NCI-H1048 (cell line): Measurements from ENCODE around the gene SACS.
"Not testable (repeated sequence)": the region's sequence is repeated elsewhere in the genome, so short reads cannot be mapped to it uniquely, and the experiment has no call there.

Experiments
- DNase-seq: peaks from one replicate; lab custom pipeline; 2025; lab: John Stamatoyannopoulos, UW

The SACS gene

DNA sequence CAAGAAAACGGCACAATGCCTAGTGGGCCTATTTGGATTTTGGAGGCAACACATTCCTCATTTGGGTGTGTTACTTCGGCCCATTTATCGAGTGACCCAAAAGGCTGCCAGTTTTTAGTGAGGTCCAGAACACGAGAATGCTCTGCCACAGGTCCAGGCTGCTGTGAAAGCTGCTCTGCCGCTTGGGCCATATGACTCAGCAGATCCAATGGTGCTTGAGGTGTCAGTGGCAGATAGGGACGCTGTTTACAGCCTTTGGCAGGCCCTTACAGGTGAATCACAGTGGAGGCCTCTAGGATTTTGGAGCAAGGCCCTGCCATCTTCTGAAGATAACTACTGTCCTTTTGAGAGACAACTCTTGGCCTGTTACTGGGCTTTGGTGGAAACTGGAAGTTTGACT, 118.7 kb downstream of the SACS start:
- DNase-seq = not testable (repeated sequence)

DNA sequence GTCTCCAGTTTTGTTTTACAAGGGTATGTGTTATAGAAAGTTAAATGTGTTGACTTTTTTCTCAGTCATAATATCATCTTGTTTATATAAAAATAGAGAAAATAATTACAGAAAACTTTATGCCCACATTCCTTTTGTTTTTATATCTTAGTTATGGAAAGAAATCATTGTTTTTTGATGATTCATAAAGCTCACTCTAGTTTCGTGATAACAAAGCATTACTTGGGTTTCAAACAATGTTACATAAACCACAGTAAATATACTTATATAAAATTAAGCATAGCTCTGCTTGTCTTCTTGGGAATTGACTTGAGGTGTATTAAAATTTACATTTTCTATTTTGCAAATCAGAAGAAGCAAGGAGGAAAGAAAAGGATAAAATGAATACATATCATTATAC, 140.9 kb downstream of the SACS start:
- DNase-seq = peak; percentile 12

DNA sequence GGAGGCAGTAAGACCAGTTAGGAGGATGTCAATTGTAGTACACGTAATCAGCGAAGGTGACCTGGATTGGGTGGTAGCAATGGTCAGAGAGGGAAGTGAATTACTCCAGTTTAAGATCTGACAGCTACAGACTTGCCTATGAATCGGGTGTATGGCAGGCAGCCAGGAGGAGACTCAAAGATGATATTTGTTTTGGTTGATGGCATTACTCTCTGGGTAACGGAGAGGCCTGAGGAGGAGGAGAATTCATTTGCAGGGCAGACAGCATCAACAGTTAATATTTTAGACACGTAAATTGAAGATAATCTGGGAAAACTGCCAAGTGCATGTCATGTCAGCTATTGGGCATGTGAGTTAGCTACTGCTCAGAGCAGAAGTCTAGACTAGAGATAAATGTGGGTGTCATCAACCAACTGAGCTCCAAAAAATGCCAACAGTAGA, 143.6 kb downstream of the SACS start:
- no peak for DNase-seq

DNA sequence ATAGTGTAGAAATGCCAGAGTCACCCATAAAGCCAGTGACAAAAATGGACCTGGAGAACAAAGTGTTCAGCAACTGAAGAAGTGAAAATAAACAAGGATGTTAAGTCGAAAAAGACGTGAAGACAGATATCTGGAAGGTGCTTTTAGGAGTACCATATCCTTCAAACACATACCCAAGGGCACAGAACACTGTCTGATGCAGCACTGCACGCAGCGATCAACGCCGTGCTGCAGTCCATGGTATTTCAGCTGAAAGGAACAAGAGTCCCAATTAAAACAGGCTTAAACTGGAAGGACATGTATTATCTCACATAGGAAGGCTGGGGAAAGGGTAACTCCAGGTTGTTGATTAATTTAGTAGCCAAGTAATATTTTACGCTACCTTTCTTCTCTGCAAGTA, 144.5 kb downstream of the SACS start:
- DNase-seq = no peak

DNA sequence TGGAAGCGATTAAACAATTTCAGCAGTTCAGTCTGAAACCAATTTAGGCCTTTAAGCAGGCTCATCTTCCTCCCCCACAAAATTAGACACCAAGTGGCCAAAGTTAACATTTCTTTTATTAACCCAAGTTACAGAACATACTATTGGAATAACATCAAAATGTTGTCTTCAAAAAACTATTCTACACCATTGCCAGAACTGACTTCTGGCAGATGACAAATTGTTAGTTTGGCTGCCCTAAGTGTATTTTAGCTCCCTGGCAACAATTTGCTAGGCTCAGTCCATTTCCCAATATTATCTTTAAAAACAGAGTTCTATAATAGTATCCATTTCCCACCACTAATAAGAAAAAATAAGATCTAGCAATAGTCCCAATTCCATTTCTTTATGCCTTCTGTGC, 144.9 kb downstream of the SACS start:
- DNase-seq = no peak

DNA sequence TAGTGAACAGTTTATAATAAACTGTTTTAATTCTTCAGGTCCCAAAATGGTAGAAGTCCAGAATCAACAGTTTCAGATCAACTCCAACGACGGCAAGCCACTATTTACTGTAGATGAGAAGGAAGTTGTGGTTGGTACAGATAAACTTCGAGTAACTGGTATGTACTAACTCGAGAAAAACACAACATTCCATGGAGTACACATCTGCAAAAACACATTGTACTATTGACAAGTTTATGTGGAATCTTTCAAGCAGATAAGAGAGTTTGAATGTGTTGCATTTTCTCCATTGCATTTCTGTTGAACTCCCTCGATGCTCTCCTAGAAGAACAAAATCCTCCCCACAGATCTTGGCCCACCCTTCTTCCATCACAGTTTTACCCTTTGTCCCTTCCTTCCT, 154.2 kb downstream of the SACS start:
- DNase-seq = no peak
